Stomach (tissue), 4 donors: ENCODE data around the gene KRTAP12-4.
"Not testable (repeated sequence)": the region's sequence is repeated elsewhere in the genome, so short reads cannot be mapped to it uniquely, and the experiment has no call there.

Experiments
- POLR2A ChIP-seq, 4 donors: fragments of 450-650 bp; IDR thresholded peaks; one replicate each; pipeline ENCODE4 v1.6.1; 2016; ENCODE audit warnings: antibody characterized with exemption in 4 of 4, control low read depth in 2 of 4, mild to moderate bottlenecking in 1 of 4, moderate library complexity in 1 of 4
- POLR2AphosphoS5 ChIP-seq, 3 donors: sonication (generic); formaldehyde crosslinking; IDR thresholded peaks; one replicate each; pipeline ENCODE4 v1.6.1; 2016; ENCODE audit warnings: antibody characterized with exemption in 3 of 3
- TF ChIP-seq, protein P1 (sequence below), 7 experiments: fragments of 450-650 bp in 4 of 7; fragments of 200-600 bp in 3 of 7; sonication (generic) in 3 of 7; IDR thresholded peaks; one replicate each; pipeline ENCODE4 v1.5.1; 2016 to 2019; ENCODE audit warnings: antibody characterized with exemption in 7 of 7, control low read depth in 2 of 7, mild to moderate bottlenecking in 1 of 7

- TF ChIP-seq, protein P1, sequence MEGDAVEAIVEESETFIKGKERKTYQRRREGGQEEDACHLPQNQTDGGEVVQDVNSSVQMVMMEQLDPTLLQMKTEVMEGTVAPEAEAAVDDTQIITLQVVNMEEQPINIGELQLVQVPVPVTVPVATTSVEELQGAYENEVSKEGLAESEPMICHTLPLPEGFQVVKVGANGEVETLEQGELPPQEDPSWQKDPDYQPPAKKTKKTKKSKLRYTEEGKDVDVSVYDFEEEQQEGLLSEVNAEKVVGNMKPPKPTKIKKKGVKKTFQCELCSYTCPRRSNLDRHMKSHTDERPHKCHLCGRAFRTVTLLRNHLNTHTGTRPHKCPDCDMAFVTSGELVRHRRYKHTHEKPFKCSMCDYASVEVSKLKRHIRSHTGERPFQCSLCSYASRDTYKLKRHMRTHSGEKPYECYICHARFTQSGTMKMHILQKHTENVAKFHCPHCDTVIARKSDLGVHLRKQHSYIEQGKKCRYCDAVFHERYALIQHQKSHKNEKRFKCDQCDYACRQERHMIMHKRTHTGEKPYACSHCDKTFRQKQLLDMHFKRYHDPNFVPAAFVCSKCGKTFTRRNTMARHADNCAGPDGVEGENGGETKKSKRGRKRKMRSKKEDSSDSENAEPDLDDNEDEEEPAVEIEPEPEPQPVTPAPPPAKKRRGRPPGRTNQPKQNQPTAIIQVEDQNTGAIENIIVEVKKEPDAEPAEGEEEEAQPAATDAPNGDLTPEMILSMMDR (IDR thresholded peaks at IDR 0.05), result not testable (repeated sequence)
- not testable (repeated sequence) for TF ChIP-seq POLR2A, POLR2AphosphoS5 (IDR thresholded peaks at IDR 0.05)
Observed at GRCh38 chr21:44638506-44639330, 15.7 kb downstream of the KRTAP12-4 start.
